HEK293 (cell line): Measurements from ENCODE around the gene SOWAHA.

Source experiments
- CTCF ChIA-PET: fragments of 350-600 bp; formaldehyde crosslinking; extraction: SDS; loops from one replicate; lab custom pipeline; 2021; ENCODE audit warnings: antibody characterized with exemption; lab: Yijun Ruan, JAX
- POLR2A ChIA-PET: fragments of 300-600 bp; formaldehyde crosslinking; extraction: SDS; loops from one replicate; lab custom pipeline; 2020; ENCODE audit warnings: antibody characterized with exemption, inconsistent platforms; lab: Yijun Ruan, JAX
- H3K27ac ChIP-seq: fragments of 200-500 bp; sonication (Bioruptor generic); 2 replicates; pipeline ENCODE4 v1.5.1; 2014; ENCODE audit warnings: low read depth, low read length, control low read depth, inconsistent platforms; ENCODE audit errors: extremely low read depth
- H3K36me3 ChIP-seq, 2 experiments: fragments of 200-500 bp in 1 of 2; sonication (Bioruptor generic) in 1 of 2; 1 replicate in 1 of 2; 2 replicates in 1 of 2; pipeline ENCODE4 v1.5.1; 2014 to 2017; ENCODE audit warnings: inconsistent platforms in 2 of 2, low read length in 2 of 2; ENCODE audit not compliant: control insufficient read depth in 2 of 2, insufficient read depth in 1 of 2
- H3K4me1 ChIP-seq: fragments of 200-500 bp; sonication (Bioruptor generic); 2 replicates; pipeline ENCODE4 v1.5.1; 2014; ENCODE audit warnings: mild to moderate bottlenecking, low read length, inconsistent platforms; ENCODE audit not compliant: control insufficient read depth, insufficient read depth
- H3K4me3 ChIP-seq: 2 replicates; pipeline ENCODE4 v1.5.1; 2011; ENCODE audit warnings: low read depth, mild to moderate bottlenecking, control low read depth, low read length, moderate library complexity
- H3K9me3 ChIP-seq: fragments of 200-500 bp; sonication (Bioruptor generic); 2 replicates; pipeline ENCODE4 v1.5.1; 2014; ENCODE audit warnings: low read depth, low read length, inconsistent platforms; ENCODE audit not compliant: control insufficient read depth, insufficient read depth
- ZBTB17 ChIP-seq: fragments of 450-650 bp; formaldehyde crosslinking; IDR thresholded peaks from 2 replicates; pipeline ENCODE4 v1.5.1; 2016; ENCODE audit warnings: missing biosample characterization, missing genetic modification characterization
- ZFP37 ChIP-seq: fragments of 450-650 bp; formaldehyde crosslinking; IDR thresholded peaks from 2 replicates; pipeline ENCODE4 v1.5.1; 2016; ENCODE audit warnings: missing biosample characterization, missing genetic modification characterization
- ZNF10 ChIP-seq: fragments of 450-650 bp; formaldehyde crosslinking; IDR thresholded peaks from 2 replicates; pipeline ENCODE4 v1.5.1; 2017; ENCODE audit warnings: missing biosample characterization, missing genetic modification characterization
- ZNF155 ChIP-seq: fragments of 450-650 bp; formaldehyde crosslinking; IDR thresholded peaks from 2 replicates; pipeline ENCODE4 v1.5.1; 2016; ENCODE audit warnings: missing biosample characterization, missing genetic modification characterization
- ZNF24 ChIP-seq: fragments of 450-650 bp; formaldehyde crosslinking; IDR thresholded peaks from 2 replicates; pipeline ENCODE4 v1.5.1; 2016; ENCODE audit warnings: missing biosample characterization, missing genetic modification characterization
- ZNF292 ChIP-seq: fragments of 450-650 bp; formaldehyde crosslinking; IDR thresholded peaks from 2 replicates; pipeline ENCODE4 v1.5.1; 2016; ENCODE audit warnings: low read depth, missing biosample characterization, missing genetic modification characterization, borderline replicate concordance
- ZNF335 ChIP-seq: fragments of 450-650 bp; formaldehyde crosslinking; conservative IDR thresholded peaks from 2 replicates; pipeline ENCODE4 v1.5.1; 2016; ENCODE audit warnings: missing biosample characterization, missing genetic modification characterization
- ZNF423 ChIP-seq: fragments of 450-650 bp; formaldehyde crosslinking; IDR thresholded peaks from 2 replicates; pipeline ENCODE4 v1.5.1; 2016; ENCODE audit warnings: missing biosample characterization, missing genetic modification characterization
- ZNF48 ChIP-seq: fragments of 450-650 bp; formaldehyde crosslinking; IDR thresholded peaks from 2 replicates; pipeline ENCODE4 v1.5.1; 2016; ENCODE audit warnings: missing biosample characterization, missing genetic modification characterization
- ZNF530 ChIP-seq: fragments of 450-650 bp; formaldehyde crosslinking; IDR thresholded peaks from 2 replicates; pipeline ENCODE4 v1.5.1; 2016; ENCODE audit warnings: low read depth, missing biosample characterization, missing genetic modification characterization
- ZNF544 ChIP-seq: fragments of 450-650 bp; formaldehyde crosslinking; IDR thresholded peaks from 2 replicates; pipeline ENCODE4 v1.5.0; 2017; ENCODE audit warnings: missing biosample characterization, missing genetic modification characterization
- ZNF585B ChIP-seq: fragments of 450-650 bp; formaldehyde crosslinking; IDR thresholded peaks from 2 replicates; pipeline ENCODE4 v1.5.1; 2016; ENCODE audit warnings: missing biosample characterization, missing genetic modification characterization
- ZNF701 ChIP-seq: fragments of 450-650 bp; formaldehyde crosslinking; IDR thresholded peaks from 2 replicates; pipeline ENCODE4 v1.5.1; 2016; ENCODE audit warnings: missing biosample characterization, missing genetic modification characterization
- ZSCAN30 ChIP-seq: fragments of 450-650 bp; IDR thresholded peaks from 2 replicates; pipeline ENCODE4 v1.5.1; 2018; ENCODE audit warnings: missing biosample characterization, mild to moderate bottlenecking, missing genetic modification characterization, moderate library complexity
- ZXDB ChIP-seq: fragments of 450-650 bp; formaldehyde crosslinking; IDR thresholded peaks from 2 replicates; pipeline ENCODE4 v1.5.1; 2016; ENCODE audit warnings: missing biosample characterization, missing genetic modification characterization
- TF ChIP-seq, protein P1 (sequence below): fragments of 450-650 bp; formaldehyde crosslinking; IDR thresholded peaks from 2 replicates; pipeline ENCODE4 v1.5.1; 2016; ENCODE audit warnings: missing biosample characterization, missing genetic modification characterization
- TF ChIP-seq, protein P2 (sequence below): fragments of 450-650 bp; formaldehyde crosslinking; IDR thresholded peaks from 2 replicates; pipeline ENCODE4 v1.5.1; 2016; ENCODE audit warnings: missing biosample characterization, missing genetic modification characterization
- TF ChIP-seq, protein P3 (sequence below): sonication (generic); formaldehyde crosslinking; IDR thresholded peaks from 2 replicates; pipeline ENCODE4 v1.8.1; 2022; ENCODE audit warnings: mild to moderate bottlenecking, moderate library complexity, missing genetic modification reagents
- TF ChIP-seq, protein P4 (sequence below): fragments of 450-650 bp; formaldehyde crosslinking; IDR thresholded peaks from 2 replicates; pipeline ENCODE4 v1.5.1; 2017; ENCODE audit warnings: missing biosample characterization, missing genetic modification characterization

SOWAHA gene

DNA sequence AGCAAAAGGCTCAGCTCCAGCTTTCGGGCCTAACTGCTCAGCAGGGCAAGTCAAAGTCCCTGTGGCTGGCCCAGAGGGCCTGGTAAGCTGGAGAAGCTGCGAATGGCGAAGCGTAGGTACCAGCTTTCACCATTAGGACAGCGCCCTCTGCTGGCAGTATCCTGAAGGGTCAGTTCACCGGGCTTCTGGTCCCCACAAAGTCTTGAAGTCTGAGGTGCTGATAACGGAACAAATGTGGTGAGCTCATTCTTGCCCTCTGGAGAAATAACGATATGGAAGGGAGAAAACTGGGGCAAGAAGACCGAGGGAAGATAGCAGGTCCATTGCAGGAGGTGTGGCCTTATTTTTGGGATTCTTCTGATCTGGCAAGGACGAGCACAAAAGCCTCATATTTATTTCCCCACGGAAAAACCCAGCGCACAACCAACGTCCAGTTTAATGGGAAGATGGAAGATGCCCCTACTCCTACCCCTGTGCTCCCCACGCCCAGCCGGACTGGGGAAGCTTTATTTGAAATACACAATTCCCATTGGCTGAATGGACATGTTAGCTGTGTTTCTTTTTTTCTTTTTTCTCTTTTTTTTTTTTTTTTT, 7.2 kb downstream of the SOWAHA start (continued):
- TF ChIP-seq, protein P1, sequence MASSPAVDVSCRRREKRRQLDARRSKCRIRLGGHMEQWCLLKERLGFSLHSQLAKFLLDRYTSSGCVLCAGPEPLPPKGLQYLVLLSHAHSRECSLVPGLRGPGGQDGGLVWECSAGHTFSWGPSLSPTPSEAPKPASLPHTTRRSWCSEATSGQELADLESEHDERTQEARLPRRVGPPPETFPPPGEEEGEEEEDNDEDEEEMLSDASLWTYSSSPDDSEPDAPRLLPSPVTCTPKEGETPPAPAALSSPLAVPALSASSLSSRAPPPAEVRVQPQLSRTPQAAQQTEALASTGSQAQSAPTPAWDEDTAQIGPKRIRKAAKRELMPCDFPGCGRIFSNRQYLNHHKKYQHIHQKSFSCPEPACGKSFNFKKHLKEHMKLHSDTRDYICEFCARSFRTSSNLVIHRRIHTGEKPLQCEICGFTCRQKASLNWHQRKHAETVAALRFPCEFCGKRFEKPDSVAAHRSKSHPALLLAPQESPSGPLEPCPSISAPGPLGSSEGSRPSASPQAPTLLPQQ (tag by site-specific recombination): peak; percentile 68; the same call in 1 of the 2 replicates
- TF ChIP-seq, protein P2, sequence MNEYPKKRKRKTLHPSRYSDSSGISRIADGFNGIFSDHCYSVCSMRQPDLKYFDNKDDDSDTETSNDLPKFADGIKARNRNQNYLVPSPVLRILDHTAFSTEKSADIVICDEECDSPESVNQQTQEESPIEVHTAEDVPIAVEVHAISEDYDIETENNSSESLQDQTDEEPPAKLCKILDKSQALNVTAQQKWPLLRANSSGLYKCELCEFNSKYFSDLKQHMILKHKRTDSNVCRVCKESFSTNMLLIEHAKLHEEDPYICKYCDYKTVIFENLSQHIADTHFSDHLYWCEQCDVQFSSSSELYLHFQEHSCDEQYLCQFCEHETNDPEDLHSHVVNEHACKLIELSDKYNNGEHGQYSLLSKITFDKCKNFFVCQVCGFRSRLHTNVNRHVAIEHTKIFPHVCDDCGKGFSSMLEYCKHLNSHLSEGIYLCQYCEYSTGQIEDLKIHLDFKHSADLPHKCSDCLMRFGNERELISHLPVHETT (tag by site-specific recombination): no peak
- TF ChIP-seq, protein P3, sequence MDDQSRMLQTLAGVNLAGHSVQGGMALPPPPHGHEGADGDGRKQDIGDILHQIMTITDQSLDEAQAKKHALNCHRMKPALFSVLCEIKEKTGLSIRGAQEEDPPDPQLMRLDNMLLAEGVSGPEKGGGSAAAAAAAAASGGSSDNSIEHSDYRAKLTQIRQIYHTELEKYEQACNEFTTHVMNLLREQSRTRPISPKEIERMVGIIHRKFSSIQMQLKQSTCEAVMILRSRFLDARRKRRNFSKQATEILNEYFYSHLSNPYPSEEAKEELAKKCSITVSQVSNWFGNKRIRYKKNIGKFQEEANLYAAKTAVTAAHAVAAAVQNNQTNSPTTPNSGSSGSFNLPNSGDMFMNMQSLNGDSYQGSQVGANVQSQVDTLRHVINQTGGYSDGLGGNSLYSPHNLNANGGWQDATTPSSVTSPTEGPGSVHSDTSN (CRISPR knock-in tag): no peak
- no peak for TF ChIP-seq ZNF292

DNA sequence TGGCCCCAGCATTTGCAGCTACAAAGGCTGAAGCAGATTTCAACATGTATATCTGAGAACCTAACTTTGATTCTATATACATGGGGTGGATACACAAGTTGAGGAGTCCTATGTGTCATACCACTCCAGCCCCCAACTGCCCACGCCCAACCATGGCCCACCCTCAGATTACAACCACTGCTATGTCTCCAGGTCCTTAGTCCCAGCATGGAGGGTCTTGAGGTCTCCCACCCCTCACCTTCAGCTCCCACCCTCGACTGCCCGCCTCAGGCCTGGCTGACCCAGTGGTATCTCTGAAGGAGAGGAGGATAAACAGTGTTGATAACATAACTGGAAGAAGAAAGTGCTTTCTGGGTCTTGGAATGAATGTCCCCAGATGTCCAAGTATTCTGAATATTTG, 8.2 kb downstream of the SOWAHA start:
- Histone ChIP-seq H3K4me1 (peaks cover 4% of the 10 kb centered on the region), H3K9me3 (no peaks in the 10 kb centered on the region), H3K27ac (no peak overlapping the region), H3K36me3 (peaks cover 0 to 24% of the 10 kb centered on the region in 2 experiments; a peak in 1 of 3 replicates), H3K4me3 (no peak overlapping the region)
- ChIA-PET CTCF (interaction anchor here (0.6 to 6.7 kb wide), 14 partner anchors 7 to 433 kb away, joined by 3 to 58 read pairs (median 10); partner anchors contain the start of genes CCNI2 and SHROOM1), POLR2A (no interaction called here)
- TF ChIP-seq ZNF48 (no peak), ZNF423 (tag by site-specific recombination) (no peak), ZNF24 (tag by site-specific recombination) (no peak), ZNF701 (tag by site-specific recombination) (no peak), ZXDB (no peak), ZNF155 (tag by site-specific recombination) (no peak)

DNA sequence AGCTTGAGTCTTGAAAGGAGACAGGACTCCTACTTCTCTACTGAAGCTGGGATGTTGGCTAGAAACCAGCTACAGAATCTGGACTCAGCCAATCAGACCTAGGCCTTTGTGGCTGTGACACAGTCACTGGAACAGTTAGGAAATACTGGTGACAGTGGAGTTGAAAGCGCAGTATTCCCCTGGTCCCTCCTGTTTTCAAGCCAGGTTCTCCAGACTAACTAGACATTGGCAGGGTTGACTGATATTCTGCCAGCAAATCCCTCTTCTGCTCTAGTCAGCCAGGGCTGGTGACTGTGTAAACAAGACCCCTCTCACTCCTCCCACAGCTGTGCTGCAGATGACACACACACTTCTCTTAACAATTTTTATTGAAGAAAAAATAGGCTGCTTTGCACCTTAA, 8.7 kb downstream of the SOWAHA start:
- Histone ChIP-seq H3K27ac (no peak overlapping the region), H3K9me3 (no peaks in the 10 kb centered on the region), H3K4me3 (no peak overlapping the region), H3K4me1 (no peaks in the 10 kb centered on the region), H3K36me3 (peaks cover 0 to 26% of the 10 kb centered on the region in 2 experiments; a peak in 1 of 3 replicates)
- TF ChIP-seq ZNF585B (tag by site-specific recombination) (no peak), ZNF335 (peak; percentile 31), ZBTB17 (tag by site-specific recombination) (0 out of 2 replicates have a peak, but pooled peaks have one; percentile 12), ZNF10 (tag by site-specific recombination) (no peak), ZFP37 (no peak), ZNF530 (tag by site-specific recombination) (no peak), ZSCAN30 (no peak), ZNF544 (tag by site-specific recombination) (no peak)
- TF ChIP-seq, protein P4, sequence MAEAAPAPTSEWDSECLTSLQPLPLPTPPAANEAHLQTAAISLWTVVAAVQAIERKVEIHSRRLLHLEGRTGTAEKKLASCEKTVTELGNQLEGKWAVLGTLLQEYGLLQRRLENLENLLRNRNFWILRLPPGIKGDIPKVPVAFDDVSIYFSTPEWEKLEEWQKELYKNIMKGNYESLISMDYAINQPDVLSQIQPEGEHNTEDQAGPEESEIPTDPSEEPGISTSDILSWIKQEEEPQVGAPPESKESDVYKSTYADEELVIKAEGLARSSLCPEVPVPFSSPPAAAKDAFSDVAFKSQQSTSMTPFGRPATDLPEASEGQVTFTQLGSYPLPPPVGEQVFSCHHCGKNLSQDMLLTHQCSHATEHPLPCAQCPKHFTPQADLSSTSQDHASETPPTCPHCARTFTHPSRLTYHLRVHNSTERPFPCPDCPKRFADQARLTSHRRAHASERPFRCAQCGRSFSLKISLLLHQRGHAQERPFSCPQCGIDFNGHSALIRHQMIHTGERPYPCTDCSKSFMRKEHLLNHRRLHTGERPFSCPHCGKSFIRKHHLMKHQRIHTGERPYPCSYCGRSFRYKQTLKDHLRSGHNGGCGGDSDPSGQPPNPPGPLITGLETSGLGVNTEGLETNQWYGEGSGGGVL (tag by site-specific recombination): no peak
- CTCF ChIA-PET: interaction anchor here (0.7 to 6.7 kb wide), 6 partner anchors 7 to 434 kb away, joined by 3 to 58 read pairs (median 12); partner anchors contain the start of genes CCNI2 and SHROOM1
- POLR2A ChIA-PET: no interaction called here
